NCI-H2107 treated with DMSO at 0.1 percent for 48 hours (cell line): ENCODE results near the gene NTHL1.

ENCODE experiments used
- DNase-seq: peaks from one replicate; lab custom pipeline; 2025; ENCODE audit not compliant: unreplicated experiment; lab: John Stamatoyannopoulos, UW

Gene NTHL1

DNA sequence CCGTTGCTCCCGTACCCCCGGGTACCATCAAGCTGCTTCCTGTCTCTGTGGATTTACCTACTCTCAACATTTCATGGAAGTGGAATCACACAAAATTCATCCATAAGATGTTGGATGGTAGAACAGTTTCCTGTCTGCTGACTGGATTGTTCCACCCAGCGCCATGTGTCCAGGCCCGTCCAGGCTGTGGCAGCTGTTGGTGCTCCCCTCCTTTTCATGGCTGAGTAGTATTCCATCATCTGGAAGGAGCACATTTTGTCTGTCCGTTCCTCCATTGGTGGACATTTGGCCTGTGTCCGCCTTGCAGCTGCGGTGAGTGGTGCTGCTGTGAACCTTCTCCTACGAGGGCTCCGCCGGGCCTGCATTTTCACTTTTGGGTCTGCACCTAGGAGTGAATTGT lies 18.5 kb upstream of the NTHL1 start:
- DNase-seq, result no peak

DNA sequence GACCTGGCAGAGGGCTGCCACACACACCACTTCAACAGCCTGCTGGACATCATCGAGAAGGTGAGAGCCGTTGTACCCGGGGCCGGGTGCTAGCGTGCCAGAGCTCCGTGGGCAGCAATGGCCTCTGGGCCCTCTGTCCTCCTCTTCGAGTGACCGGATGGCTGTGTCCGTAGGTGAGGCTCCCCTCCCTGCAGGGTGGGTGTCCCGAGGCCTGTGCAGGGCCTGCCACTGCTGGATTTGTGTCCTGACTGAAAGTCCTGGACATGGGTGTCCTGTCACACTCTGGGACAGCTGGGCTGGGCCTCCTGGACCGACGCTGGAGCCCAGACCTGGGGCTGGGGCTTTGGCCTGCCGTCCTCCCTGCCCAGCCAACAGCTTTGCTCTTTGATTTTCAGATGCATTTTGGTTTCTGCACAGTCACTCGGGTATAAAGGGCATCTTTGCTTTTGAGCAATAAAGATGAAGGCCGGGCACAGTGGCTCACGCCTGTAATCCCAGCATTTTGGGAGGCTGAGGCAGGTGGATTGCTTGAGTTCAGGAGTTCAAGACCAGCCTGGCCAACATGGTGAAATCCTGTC lies 16.8 kb upstream of the NTHL1 start:
- no peak for DNase-seq

DNA sequence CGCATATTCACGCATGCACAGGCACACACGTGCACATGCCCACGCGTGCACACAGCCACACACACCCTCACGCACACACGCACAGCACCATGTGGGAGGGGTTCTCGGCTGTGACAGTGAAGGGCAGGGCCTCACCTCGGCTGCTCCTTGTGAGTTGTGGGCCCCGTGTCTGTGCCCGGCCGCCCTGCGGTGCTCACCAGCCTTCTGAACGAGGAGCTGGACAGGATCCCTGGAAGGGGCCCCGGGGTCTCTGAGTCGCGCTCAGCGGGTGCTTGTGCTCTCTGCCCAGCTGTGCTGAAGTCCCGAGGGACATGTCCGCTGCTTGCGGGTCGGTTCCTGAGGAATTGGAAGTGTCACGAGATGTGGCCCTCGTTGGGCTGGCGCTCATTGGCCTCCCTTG lies 16.2 kb upstream of the NTHL1 start:
- DNase-seq, result no peak

DNA sequence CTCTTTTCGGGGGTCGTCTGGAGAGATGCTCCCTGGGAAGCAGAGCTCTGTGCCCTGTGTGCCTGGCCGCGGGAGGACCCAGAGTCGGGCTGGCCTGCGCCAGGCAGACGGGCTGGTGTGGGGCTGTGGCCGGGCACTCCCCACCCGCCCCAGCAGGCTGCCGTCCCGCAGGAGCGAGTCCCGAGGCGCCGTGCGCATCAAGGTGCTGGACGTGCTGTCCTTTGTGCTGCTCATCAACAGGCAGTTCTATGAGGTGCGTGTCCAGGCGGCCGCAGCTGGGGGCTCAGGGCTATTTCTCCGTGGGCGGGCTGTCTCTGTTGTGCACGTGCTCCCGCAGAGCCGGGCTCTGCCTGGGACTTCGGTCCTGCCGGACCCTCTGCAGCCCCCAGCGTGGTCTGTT lies 15.2 kb upstream of the NTHL1 start:
- no peak for DNase-seq

DNA sequence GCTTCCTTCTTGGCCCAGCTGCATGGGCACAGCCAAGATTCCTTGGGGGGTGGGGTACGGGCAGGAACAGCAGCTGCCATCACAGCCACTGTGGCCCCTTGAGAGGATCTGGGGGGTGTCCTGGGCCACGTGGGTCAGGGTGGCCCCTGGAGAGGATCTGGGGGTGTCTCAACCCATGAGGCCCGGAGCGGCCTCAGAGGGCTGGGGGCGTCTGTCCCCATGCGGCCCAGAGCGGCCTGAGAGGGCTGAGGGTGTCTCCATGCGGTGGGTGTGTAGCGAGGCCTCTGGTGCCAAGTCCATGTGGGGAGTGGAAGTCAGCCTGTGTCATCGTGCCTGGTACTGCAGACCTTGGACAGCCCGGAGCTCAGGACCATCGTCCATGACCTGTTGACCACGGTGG lies 13.9 kb upstream of the NTHL1 start:
- DNase-seq, result no peak

DNA sequence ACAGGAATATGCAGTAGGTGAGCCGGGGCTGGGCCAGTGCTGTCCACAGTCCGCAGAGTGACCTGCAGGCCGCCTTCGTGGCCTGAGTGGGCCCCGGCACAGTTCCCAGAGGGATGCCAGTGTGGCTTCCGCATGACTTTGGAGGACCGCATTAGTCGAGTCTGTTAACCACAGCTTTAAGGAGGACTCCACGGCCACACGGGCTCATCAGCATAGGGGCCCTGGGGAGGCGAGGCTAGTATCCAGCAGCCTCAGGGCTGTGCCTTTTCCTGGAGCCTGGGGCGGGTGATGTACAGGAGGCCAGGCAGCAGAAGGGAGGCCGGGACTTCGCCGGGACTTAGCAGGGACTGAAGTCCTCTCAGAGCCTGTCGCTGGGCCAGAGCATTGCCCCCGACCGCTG lies 13.4 kb upstream of the NTHL1 start:
- no peak for DNase-seq

DNA sequence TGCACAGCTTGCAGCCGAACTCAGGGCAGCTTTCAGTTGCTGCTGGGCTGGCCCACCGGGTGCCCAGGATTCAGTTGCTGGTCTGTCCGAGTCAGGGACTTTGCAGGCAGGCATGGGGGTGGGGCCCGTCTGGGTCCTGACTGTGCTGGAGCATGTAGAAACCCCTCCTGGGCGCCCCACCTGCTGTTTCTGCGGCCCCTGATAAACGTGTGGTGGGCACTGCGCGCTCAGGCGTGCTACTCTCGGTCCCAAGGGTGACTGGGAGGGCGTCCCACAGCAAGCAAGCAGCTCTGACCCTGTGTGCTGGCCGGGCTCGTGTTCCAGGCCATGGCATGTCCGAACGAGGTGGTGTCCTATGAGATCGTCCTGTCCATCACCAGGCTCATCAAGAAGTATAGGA lies 12.7 kb upstream of the NTHL1 start:
- DNase-seq, result no peak

DNA sequence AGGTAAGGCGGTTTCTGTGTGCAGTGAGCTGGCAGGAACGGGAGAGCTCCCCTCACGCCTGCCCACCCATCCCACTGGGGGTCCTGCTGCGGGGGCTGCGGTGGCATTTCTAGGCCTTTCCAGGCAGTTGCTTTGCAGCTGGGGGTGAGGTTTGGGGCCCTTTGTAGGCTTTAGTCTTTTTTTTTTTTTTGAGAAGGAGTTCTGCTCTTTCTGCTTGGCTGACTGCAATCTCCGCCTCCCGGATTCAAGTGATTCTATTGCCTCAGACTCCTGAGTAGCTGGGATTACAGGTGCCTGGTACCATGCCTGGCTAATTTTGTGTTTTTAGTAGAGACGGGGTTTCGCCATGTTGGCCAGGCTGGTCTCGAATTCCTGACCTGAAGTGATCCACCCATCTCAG lies 11.2 kb upstream of the NTHL1 start:
- peak; percentile 67 for DNase-seq

DNA sequence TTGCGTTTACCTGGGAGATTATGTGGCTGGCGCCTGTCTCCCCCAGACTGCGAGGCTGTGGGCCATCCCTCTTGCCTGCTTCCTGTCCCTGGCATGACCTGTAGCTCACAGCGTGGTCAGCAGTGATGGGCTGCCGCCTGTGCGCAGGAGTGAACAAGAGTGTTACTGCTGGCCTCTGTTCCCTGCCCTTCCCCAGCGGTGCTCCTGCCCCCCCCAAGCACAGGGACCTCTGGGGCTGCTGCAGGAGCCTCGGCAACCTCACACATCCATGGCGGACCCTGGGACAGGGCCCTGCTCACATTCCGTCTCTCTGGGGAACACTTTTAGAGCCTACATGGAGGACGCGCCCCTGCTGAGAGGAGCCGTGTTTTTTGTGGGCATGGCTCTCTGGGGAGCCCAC lies 10.8 kb upstream of the NTHL1 start:
- peak; percentile 72 for DNase-seq

DNA sequence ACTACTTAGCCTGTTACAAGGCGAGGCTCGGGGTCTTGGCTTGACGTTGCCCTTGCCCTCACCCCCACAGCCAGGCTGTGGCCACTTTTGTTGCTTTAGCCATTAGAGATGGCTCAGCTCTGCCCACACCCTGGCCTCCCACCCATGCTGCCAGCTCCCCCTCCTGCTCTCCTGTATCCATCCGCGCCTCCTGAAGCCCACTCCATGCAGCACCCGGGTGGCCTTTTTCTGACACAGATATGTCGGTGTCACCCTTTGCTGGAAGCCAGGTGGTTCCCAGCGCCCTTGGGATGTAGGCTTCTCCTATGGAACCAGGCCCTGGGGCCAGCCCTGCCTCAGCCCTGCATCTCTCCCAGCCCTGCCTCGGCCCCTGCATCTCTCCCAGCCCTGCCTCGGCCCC lies 9.8 kb upstream of the NTHL1 start:
- DNase-seq, result no peak

DNA sequence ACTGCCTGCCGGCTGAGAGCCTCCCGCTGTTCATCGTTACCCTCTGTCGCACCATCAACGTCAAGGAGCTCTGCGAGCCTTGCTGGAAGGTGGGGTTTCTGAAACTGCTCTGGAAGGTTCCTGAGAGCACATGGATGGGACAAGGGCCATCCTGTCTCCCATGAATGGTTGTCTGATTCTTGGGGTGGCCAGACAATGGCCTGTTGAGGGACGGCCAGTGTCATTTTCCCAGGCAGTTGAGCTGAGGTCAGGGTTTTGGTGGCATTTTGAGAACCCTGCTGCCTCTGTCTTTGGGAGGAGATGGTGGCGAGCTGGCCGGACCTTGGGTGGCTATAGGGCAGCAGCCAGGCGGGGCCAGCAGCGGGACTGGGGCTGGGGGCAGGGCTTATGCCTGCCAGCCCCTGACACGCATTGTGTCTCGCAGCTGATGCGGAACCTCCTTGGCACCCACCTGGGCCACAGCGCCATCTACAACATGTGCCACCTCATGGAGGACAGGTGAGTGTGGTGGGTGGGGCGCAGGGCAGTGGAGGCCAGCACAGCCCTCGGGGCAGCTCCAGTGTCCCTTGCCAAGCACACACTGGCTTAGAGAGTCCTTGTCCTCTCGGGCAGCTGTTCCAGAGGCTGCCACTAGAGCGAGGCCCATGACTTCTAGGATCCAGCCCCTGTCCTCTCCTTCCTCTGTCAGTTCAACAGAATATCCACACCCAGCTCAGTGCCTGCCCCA lies 9.2 kb upstream of the NTHL1 start:
- DNase-seq, result peak; percentile 34

DNA sequence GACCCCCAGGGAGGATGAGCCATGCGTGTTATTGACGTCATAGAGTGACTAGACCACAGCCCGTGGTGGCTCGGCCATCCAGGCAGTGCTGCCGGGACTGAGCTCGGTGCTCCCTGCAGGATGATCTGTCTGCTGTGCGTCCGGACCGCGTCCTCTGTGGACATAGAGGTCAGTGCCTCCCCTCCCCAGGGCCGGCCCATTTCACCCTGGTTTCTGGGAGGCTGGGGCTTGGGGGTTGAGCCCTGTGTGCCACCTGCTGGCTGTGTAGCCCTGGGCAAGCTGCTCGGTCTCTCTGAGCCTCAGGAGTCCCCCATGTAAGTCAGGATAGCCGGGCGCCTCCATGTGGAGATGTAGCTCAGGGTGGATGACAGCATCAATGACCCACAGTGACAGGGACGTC lies 8.4 kb upstream of the NTHL1 start:
- DNase-seq, result peak; percentile 78

DNA sequence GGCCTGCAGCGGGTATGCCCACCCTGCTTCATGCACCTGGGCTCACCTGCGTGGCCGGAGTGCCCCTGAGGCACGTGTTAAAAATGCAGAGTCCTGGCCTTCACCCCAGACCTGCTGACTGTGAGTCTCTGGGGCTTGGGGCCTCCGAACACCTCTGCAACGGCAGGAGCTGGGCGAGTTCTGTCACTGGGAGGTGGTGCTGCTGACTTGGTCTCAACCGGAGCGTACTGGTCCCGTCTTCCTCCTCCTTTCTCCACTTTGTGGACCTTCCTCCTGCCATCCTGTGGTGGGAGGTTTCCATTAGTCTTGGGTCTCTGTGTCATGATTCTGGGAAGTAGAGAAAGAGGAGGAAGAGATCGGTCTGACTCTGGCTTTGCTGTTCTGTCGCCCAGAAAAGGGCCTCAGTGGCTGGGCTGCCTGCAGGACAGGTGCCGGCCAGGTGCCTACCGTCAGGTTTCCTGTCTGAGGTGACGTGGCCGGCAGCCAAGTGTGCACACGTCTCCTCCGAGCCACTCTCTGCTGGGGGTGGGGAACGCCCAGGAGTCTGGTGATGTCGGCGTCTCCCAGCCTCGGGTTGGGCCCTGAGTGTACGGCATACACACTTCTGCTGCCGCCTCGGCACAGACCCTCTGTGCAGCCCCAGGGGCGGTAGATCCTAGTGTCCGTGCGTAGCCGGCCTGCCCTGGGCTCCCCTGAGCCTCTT lies 7.1 kb upstream of the NTHL1 start:
- peak; percentile 68 for DNase-seq

DNA sequence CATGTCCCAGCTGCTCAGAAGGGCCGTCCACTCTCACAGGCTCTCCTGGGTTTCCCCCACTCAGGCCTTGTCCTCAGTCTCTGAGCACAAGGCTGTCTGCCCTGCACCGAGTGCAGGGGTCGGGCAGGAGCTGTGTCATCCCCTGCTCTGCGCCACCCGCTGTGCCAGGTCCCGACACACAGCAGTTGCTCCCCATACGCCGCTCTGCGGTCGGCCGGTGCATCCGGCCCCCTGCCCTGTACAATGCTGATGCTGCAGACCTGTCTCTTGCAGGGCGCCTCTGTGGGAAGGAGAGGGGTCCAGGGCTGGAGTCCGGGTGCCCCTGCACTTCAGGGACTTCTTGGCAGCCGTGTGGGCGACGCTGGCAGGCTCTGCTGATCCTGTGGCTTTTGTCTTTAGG lies 6.3 kb upstream of the NTHL1 start:
- no peak for DNase-seq

DNA sequence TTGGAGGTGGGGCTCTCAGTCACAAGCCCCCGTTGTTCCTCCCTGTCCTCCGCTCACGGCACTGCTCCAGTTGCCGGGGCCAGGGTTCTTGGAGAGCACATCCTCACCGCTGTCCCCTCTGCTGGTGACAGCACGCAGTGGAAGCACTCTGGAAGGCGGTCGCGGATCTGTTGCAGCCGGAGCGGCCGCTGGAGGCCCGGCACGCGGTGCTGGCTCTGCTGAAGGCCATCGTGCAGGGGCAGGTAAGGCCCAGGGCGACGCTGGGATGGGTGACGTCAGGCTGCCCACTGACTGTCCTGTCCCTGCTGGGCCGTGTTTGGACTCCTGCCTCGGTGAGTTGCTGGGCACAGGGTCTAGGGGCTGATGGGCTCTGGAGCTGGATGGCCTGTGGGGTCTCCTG lies 5.6 kb upstream of the NTHL1 start:
- no peak for DNase-seq

DNA sequence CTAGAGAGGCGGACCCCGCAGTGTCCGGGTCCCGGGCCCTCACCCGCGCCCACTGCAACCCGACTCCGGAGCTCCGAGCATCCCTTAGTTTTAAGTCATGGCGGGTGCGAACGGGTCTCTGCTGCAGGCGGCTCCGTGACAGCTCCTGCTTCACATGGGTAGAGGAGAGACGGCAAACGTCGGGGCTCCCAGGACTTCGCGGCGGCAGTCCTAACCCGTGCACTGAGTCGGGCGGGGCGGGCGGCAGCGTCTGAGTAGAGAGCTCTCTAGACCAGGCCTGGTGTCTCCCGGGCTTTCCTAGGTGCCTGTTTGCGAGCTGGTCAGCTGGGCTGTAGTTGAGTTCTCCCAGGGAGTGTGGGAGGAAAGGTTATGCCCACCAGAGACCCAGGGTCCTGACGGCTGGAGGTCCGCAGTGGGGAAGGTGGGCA lies 496 bp upstream of the NTHL1 start:
- DNase-seq, result no peak

DNA sequence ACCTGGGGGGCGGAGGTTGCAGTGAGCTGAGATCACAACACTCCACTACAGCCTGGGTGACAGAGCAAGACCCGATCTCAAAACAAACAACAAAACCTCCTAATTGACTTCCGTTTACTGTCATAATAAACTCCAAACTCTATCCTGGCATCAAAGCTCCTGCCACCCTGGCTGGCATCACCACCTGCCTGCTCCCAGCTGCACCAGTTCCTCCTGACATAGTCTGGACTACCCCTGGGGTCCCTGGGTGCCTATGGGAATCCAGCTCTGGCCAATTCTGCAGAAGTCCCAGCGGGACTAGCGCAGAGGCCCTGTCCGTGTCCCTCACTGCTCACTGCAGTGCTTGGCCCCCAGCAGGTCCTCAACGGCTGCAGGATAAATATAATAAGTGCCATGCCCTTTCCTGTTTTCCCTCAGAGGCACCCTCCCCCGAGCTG lies 723 bp downstream of the NTHL1 start:
- no peak for DNase-seq

DNA sequence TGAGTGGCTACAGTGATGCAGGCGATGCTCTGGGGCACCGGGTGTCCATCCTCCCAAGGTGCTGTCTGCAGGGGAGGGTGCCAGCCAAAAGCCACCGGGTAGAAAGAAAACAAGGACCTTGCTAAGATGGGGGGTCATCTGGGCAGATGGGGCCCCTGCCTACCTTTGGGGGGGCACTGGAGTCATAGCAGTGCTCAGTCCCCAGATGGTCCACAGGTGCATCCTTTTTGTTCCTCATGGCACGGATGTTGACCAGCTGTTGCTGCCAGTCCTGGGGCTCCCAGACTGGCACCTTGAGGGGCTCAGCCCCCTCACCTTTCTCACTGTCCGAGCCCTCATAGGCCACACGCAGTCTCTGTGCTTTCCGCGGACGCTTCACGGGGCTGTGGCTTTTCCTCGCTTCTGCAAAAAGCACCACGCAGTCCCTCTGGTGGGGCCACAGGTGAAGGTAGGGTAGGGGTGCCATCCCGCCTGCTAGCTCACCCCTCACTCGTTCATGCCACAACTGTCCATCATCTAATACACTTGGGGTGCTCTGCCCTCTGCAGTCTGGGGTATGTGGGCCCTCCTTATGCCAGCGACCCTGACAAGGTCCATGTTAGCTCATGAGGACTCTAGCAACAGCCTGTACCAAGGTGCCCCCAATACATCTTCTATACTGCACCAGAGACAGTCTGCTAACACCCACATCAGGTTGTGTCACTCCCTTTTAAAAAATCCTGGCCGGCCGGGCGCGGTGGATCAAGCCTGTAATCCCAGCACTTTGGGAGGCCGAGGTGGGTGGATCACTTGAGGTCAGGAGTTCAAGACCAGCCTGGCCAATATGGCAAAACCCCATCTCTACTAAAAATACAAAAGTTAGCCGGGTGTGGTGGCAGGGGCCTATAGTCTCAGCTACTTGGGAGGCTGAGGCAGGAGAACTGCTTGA lies 1.4 kb downstream of the NTHL1 start:
- DNase-seq, result no peak

DNA sequence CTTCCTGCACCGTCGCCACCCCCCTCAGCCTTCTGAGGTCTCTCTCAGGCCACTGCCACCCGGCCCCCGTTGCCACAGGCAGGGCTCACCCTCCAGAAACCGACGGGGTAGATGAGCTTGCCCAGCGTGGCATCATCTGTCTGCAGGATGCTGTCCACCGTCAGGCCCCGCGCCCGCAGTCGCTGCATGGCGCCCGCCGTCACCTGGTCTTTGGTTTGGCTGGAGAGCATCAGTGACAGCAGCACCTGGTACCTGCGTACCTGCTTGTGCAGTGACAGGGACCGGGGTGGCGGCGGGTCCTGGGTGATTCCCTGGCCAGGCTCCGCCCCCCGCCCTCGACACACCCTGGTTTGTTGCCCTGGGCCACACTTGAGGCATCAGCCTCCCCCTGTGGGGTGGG lies 3.1 kb downstream of the NTHL1 start:
- DNase-seq, result no peak

DNA sequence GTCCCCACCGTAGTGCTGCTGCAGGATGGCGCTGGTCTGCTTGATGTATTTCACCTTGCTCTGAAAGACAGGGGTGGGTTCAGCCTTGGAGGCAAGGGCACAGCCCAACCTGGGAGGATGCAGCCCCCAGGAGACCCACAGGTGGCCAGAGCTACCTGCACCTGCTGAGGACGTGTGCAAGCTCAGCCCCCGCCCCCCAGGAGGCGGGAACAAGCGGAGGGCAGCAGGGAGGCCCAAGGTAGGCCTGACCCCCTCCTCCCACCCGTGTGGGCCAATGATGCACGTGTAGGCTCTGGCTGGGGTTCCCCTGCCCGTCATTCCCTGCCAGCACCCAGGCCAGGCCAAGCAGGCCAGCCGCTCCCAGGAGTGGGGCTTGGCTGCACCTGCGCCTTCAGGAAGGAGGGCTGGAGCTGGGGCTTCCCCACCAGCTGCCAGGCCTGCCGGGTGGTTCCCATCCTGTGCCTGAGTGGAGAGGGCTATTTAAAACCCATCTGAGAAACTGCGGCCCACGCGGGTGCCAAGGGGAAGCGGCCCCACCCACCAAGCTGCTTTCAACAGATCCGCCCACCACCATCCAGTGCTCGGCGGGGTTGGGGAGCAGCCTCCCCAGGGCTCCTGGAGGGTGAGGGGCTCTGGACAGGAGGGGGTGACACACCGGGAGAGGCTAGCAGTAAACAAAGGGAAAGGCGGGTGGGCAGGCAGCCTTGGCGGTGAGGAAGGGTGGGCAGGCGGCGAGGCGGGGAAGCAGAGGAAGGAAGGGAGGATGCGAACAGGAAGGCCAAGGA lies 3.8 kb downstream of the NTHL1 start:
- peak; percentile 76 for DNase-seq
